ENCODE data around the gene APBB2. TPM values are rescaled to one million over a fixed set of nuclear protein-coding genes. Genes with fewer than 3 reads are reported as not detected.

APBB2 gene
- total and polyA plus RNA-seq, 4 donors: 4.8 to 31.5 (median 11.2) TPM

- no peak overlapping the region for H3K4me3 ChIP-seq (ENCODE audit: low read depth in 1 of 3, low read length in 3 of 3)
These were observed 264.8 kb downstream of the APBB2 start for GRCh38 chr4:40949358-40950100.

GRCh38 chr4:40948014-40948413 is 266.3 kb downstream of the APBB2 start:
- no peaks in the 10 kb centered on the region for H3K27me3 ChIP-seq (ENCODE audit: control insufficient read depth in 4 of 4, insufficient read depth in 4 of 4, low read length in 3 of 4)
- H3K9ac ChIP-seq (ENCODE audit: low read depth in 1 of 2, low read length in 2 of 2): no peak overlapping the region
- no peak for DNase-seq (ENCODE audit: low spot score)
- peaks cover 0 to 3% (median 0%) of the 10 kb centered on the region in 4 donors for H3K4me1 ChIP-seq (ENCODE audit: control insufficient read depth in 4 of 4, insufficient read depth in 4 of 4, low read length in 3 of 4)
- WGBS: 86% methylated on average over 6 of the region's 6 CpGs
- H3K9me3 ChIP-seq (ENCODE audit: control insufficient read depth in 4 of 4, low read length in 3 of 4): no peaks in the 10 kb centered on the region
- H3K27ac ChIP-seq (ENCODE audit: low read depth in 1 of 2, low read length in 2 of 2): no peak overlapping the region
- H3K36me3 ChIP-seq (ENCODE audit: control insufficient read depth in 4 of 4, insufficient read depth in 3 of 4, low read depth in 1 of 4, low read length in 3 of 4): peaks cover 0 to 2% (median 0%) of the 10 kb centered on the region in 4 donors
- H3K4me3 ChIP-seq (ENCODE audit: low read depth in 1 of 3, low read length in 3 of 3): no peak overlapping the region
- no peak for TF ChIP-seq HNF4G (IDR thresholded peaks at IDR 0.05)
- TF ChIP-seq EGR1 (IDR thresholded peaks at IDR 0.05; ENCODE audit: low read depth in 2 of 2): no peak
- no peak for TF ChIP-seq CTCF (IDR thresholded peaks at IDR 0.05; ENCODE audit: low read depth, low read length, missing input control)
- TF ChIP-seq NR2F2 (IDR thresholded peaks at IDR 0.05): no peak
- no peak for TF ChIP-seq RAD21 (IDR thresholded peaks at IDR 0.05)
- TF ChIP-seq SP1 (IDR thresholded peaks at IDR 0.05): no peak
- no peak for TF ChIP-seq JUND (IDR thresholded peaks at IDR 0.05)
- no peak for TF ChIP-seq TAF1 (conservative IDR thresholded peaks at IDR 0.05)

More at GRCh38 chr4:40949358-40950100, 264.8 kb downstream of the APBB2 start:
- TF ChIP-seq CTCF (IDR thresholded peaks at IDR 0.05; ENCODE audit: low read depth, low read length, missing input control) (no peak), EGR1 (IDR thresholded peaks at IDR 0.05; ENCODE audit: low read depth in 2 of 2) (no peak), MAX (IDR thresholded peaks at IDR 0.05) (no peak), FOXA2 (IDR thresholded peaks at IDR 0.05) (no peak), YY1 (IDR thresholded peaks at IDR 0.05) (peak; percentile 25)
- no peak for DNase-seq (ENCODE audit: low spot score)
- no peak overlapping the region for H3K9ac ChIP-seq (ENCODE audit: low read depth in 1 of 2, low read length in 2 of 2)
- WGBS: 79% methylated on average over 23 of the region's 23 CpGs
- H3K27ac ChIP-seq (ENCODE audit: low read depth in 1 of 2, low read length in 2 of 2): no peak overlapping the region
- no peaks in the 10 kb centered on the region for H3K9me3 ChIP-seq (ENCODE audit: control insufficient read depth in 4 of 4, low read length in 3 of 4)
- H3K4me1 ChIP-seq (ENCODE audit: control insufficient read depth in 4 of 4, insufficient read depth in 4 of 4, low read length in 3 of 4): peaks cover 0 to 3% (median 0%) of the 10 kb centered on the region in 4 donors
- no peaks in the 10 kb centered on the region for H3K27me3 ChIP-seq (ENCODE audit: control insufficient read depth in 4 of 4, insufficient read depth in 4 of 4, low read length in 3 of 4)
- peaks cover 0 to 2% (median 0%) of the 10 kb centered on the region in 4 donors for H3K36me3 ChIP-seq (ENCODE audit: control insufficient read depth in 4 of 4, insufficient read depth in 3 of 4, low read depth in 1 of 4, low read length in 3 of 4)

GRCh38 chr4:40946652-40947051 is 267.7 kb downstream of the APBB2 start:
- H3K27ac ChIP-seq (ENCODE audit: low read depth in 1 of 2, low read length in 2 of 2): peak overlapping the region in 1 of 2 donors; percentile 25
- peaks cover 0 to 2% (median 0%) of the 10 kb centered on the region in 4 donors for H3K36me3 ChIP-seq (ENCODE audit: control insufficient read depth in 4 of 4, insufficient read depth in 3 of 4, low read depth in 1 of 4, low read length in 3 of 4)
- H3K4me1 ChIP-seq (ENCODE audit: control insufficient read depth in 4 of 4, insufficient read depth in 4 of 4, low read length in 3 of 4): peaks cover 1 to 13% (median 6%) of the 10 kb centered on the region in 4 donors
- H3K9me3 ChIP-seq (ENCODE audit: control insufficient read depth in 4 of 4, low read length in 3 of 4): no peaks in the 10 kb centered on the region
- H3K4me3 ChIP-seq (ENCODE audit: low read depth in 1 of 3, low read length in 3 of 3): no peak overlapping the region
- no peaks in the 10 kb centered on the region for H3K27me3 ChIP-seq (ENCODE audit: control insufficient read depth in 4 of 4, insufficient read depth in 4 of 4, low read length in 3 of 4)
- 90% methylated on average over 9 of the region's 9 CpGs for WGBS
- H3K9ac ChIP-seq (ENCODE audit: low read depth in 1 of 2, low read length in 2 of 2): no peak overlapping the region
- no peak for DNase-seq (ENCODE audit: low spot score)
- TF ChIP-seq, protein P1, sequence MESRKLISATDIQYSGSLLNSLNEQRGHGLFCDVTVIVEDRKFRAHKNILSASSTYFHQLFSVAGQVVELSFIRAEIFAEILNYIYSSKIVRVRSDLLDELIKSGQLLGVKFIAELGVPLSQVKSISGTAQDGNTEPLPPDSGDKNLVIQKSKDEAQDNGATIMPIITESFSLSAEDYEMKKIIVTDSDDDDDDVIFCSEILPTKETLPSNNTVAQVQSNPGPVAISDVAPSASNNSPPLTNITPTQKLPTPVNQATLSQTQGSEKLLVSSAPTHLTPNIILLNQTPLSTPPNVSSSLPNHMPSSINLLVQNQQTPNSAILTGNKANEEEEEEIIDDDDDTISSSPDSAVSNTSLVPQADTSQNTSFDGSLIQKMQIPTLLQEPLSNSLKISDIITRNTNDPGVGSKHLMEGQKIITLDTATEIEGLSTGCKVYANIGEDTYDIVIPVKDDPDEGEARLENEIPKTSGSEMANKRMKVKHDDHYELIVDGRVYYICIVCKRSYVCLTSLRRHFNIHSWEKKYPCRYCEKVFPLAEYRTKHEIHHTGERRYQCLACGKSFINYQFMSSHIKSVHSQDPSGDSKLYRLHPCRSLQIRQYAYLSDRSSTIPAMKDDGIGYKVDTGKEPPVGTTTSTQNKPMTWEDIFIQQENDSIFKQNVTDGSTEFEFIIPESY (IDR thresholded peaks at IDR 0.05): no peak
- TF ChIP-seq MAX (IDR thresholded peaks at IDR 0.05) (no peak), NR2F2 (IDR thresholded peaks at IDR 0.05) (no peak), TAF1 (conservative IDR thresholded peaks at IDR 0.05) (no peak), ATF3 (IDR thresholded peaks at IDR 0.05) (no peak), FOXA2 (IDR thresholded peaks at IDR 0.05) (no peak), EGR1 (IDR thresholded peaks at IDR 0.05; ENCODE audit: low read depth in 2 of 2) (no peak), YY1 (IDR thresholded peaks at IDR 0.05) (no peak), RAD21 (IDR thresholded peaks at IDR 0.05) (no peak), FOXA1 (IDR thresholded peaks at IDR 0.05) (no peak), JUND (IDR thresholded peaks at IDR 0.05) (no peak), HNF4A (conservative IDR thresholded peaks at IDR 0.05) (no peak), HNF4G (IDR thresholded peaks at IDR 0.05) (no peak)

All from liver (tissue), 9 donors.